HCT116 (cell line): ENCODE results near the gene LGI1.

Source experiments
- EGR1 ChIP-seq: IDR thresholded peaks from 2 replicates; pipeline ENCODE4 v1.6.1; 2012; ENCODE audit warnings: low read depth
- ELF1 ChIP-seq: IDR thresholded peaks from 2 replicates; pipeline ENCODE4 v1.6.1; 2012; ENCODE audit warnings: low read depth, borderline replicate concordance
- EZH2 ChIP-seq: fragments of 200-600 bp; sonication (generic); IDR thresholded peaks from 2 replicates; pipeline ENCODE4 v1.6.1; 2017; ENCODE audit warnings: antibody characterized with exemption, mixed run types
- POLR2A ChIP-seq: IDR thresholded peaks from 2 replicates; pipeline ENCODE4 v1.7.0; 2011; ENCODE audit warnings: borderline replicate concordance; ENCODE audit not compliant: insufficient read depth, insufficient read length; ENCODE audit errors: extremely low read depth
- POLR2AphosphoS5 ChIP-seq: IDR thresholded peaks from 2 replicates; pipeline ENCODE4 v1.6.1; 2011; ENCODE audit warnings: mild to moderate bottlenecking, low read depth, low read length, moderate library complexity
- RAD21 ChIP-seq: IDR thresholded peaks from 2 replicates; pipeline ENCODE4 v1.6.1; 2012; ENCODE audit warnings: low read depth, mild to moderate bottlenecking
- SP1 ChIP-seq: IDR thresholded peaks from 2 replicates; pipeline ENCODE4 v1.6.1; 2012; ENCODE audit warnings: low read depth
- YY1 ChIP-seq: IDR thresholded peaks from 2 replicates; pipeline ENCODE4 v1.6.1; 2011; ENCODE audit warnings: low read length, low read depth, moderate library complexity, mild to moderate bottlenecking; ENCODE audit not compliant: insufficient replicate concordance; ENCODE audit errors: extremely low read depth
- ZNF274 ChIP-seq: fragments of 200-500 bp; sonication (Bioruptor generic); IDR thresholded peaks from 2 replicates; pipeline ENCODE4 v1.6.1; 2014; ENCODE audit warnings: mild to moderate bottlenecking, low read depth, low read length, inconsistent platforms
- TF ChIP-seq, protein P1 (sequence below), 3 experiments: fragments of 200-600 bp in 1 of 3; sonication (generic) in 1 of 3; IDR thresholded peaks in 2 of 3; conservative IDR thresholded peaks in 1 of 3; 2 replicates each; pipeline ENCODE4 v1.5.1; 2012 to 2017; ENCODE audit warnings: low read depth in 2 of 3, low read length in 2 of 3, antibody characterized with exemption in 1 of 3, borderline replicate concordance in 1 of 3, control low read depth in 1 of 3, mild to moderate bottlenecking in 1 of 3, mixed read lengths in 1 of 3, mixed run types in 1 of 3, moderate library complexity in 1 of 3; ENCODE audit not compliant: insufficient read depth in 1 of 3
- TF ChIP-seq, protein P2 (sequence below): IDR thresholded peaks from 2 replicates; pipeline ENCODE4 v1.6.1; 2012
- TF ChIP-seq, protein P3 (sequence below): IDR thresholded peaks from 2 replicates; pipeline ENCODE4 v1.6.1; 2012; ENCODE audit warnings: low read depth
- TF ChIP-seq, protein P4 (sequence below): IDR thresholded peaks from 2 replicates; pipeline ENCODE4 v1.6.1; 2012

DNA sequence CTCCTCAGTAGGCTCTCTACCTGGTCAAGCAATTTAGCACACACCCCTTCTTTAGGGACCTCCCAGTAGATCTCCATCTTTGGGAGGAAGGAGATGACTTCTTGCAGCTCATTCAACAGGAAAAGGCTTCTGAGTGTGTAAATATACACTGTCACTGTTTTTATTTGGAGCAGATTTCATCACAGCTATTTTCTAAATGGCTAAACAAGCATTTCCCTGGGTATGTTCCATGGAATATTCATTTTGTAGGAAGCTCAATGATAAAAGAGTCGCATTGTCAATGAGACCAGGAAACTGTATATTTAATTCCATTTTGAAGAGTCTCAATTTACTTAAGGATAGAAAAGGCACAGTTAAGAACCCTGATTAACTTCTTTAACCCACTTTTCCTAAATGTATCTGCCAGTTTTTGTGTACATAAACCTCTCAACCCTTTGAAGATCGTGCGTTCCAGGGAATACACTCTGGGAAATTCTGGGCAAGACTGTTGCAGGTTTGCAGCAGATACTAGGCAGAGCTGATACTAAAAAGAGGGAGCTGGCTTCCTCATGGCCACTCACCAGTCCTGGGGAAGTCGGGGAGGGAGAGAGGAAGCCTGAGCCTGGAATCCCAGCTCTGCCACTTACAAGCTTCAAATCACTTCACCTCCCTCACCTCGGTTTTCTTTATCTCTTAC, 10.1 kb downstream of the LGI1 start:
- TF ChIP-seq, protein P1, sequence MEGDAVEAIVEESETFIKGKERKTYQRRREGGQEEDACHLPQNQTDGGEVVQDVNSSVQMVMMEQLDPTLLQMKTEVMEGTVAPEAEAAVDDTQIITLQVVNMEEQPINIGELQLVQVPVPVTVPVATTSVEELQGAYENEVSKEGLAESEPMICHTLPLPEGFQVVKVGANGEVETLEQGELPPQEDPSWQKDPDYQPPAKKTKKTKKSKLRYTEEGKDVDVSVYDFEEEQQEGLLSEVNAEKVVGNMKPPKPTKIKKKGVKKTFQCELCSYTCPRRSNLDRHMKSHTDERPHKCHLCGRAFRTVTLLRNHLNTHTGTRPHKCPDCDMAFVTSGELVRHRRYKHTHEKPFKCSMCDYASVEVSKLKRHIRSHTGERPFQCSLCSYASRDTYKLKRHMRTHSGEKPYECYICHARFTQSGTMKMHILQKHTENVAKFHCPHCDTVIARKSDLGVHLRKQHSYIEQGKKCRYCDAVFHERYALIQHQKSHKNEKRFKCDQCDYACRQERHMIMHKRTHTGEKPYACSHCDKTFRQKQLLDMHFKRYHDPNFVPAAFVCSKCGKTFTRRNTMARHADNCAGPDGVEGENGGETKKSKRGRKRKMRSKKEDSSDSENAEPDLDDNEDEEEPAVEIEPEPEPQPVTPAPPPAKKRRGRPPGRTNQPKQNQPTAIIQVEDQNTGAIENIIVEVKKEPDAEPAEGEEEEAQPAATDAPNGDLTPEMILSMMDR (IDR thresholded peaks at IDR 0.05 in 2 of 3, conservative IDR thresholded peaks at IDR 0.05 in 1 of 3; ENCODE audit: borderline replicate concordance in 1 of 3, insufficient read depth in 1 of 3, low read depth in 2 of 3, low read length in 2 of 3), result no peak
- TF ChIP-seq POLR2A, result no peak
- TF ChIP-seq ELF1, result no peak
- TF ChIP-seq, protein P2, sequence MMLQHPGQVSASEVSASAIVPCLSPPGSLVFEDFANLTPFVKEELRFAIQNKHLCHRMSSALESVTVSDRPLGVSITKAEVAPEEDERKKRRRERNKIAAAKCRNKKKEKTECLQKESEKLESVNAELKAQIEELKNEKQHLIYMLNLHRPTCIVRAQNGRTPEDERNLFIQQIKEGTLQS, result no peak
- TF ChIP-seq, protein P3, sequence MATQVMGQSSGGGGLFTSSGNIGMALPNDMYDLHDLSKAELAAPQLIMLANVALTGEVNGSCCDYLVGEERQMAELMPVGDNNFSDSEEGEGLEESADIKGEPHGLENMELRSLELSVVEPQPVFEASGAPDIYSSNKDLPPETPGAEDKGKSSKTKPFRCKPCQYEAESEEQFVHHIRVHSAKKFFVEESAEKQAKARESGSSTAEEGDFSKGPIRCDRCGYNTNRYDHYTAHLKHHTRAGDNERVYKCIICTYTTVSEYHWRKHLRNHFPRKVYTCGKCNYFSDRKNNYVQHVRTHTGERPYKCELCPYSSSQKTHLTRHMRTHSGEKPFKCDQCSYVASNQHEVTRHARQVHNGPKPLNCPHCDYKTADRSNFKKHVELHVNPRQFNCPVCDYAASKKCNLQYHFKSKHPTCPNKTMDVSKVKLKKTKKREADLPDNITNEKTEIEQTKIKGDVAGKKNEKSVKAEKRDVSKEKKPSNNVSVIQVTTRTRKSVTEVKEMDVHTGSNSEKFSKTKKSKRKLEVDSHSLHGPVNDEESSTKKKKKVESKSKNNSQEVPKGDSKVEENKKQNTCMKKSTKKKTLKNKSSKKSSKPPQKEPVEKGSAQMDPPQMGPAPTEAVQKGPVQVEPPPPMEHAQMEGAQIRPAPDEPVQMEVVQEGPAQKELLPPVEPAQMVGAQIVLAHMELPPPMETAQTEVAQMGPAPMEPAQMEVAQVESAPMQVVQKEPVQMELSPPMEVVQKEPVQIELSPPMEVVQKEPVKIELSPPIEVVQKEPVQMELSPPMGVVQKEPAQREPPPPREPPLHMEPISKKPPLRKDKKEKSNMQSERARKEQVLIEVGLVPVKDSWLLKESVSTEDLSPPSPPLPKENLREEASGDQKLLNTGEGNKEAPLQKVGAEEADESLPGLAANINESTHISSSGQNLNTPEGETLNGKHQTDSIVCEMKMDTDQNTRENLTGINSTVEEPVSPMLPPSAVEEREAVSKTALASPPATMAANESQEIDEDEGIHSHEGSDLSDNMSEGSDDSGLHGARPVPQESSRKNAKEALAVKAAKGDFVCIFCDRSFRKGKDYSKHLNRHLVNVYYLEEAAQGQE, result no peak
- no peak for TF ChIP-seq POLR2AphosphoS5
- no peak for TF ChIP-seq YY1
- no peak for TF ChIP-seq SP1
- no peak for TF ChIP-seq EZH2
- no peak for TF ChIP-seq RAD21
- TF ChIP-seq, protein P4, sequence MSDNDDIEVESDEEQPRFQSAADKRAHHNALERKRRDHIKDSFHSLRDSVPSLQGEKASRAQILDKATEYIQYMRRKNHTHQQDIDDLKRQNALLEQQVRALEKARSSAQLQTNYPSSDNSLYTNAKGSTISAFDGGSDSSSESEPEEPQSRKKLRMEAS, result no peak
- no peak for TF ChIP-seq EGR1
- no peak for TF ChIP-seq ZNF274
